ENCODE results near the gene FBXO24. TPM values are rescaled to one million over a fixed set of nuclear protein-coding genes. Genes with fewer than 3 reads are reported as not detected.

The FBXO24 gene
- total and polyA plus RNA-seq, 2 of the 8 experiments (the other 6 are each of a cell fraction or from before 2014, with no cell fraction given) = 0.35 to 0.57 TPM

- FAIRE-seq (no peak), DNase-seq (ENCODE audit: low read depth in 1 of 2, low spot score in 2 of 2) (no peak)
- Histone ChIP-seq H3K9me3 (ENCODE audit: insufficient read depth in 2 of 2, low read depth in 1 of 2, low read length in 1 of 2) (no peaks in the 10 kb centered on the region), H3K9ac (replicated peaks in 1 of 4; ENCODE audit: extremely low read depth in 1 of 4, low read depth in 3 of 4, low read length in 3 of 4) (peak overlapping the region in 3 of 4 experiments; percentile 25 to 83 (median 64); a peak in 6 of 7 replicates), H4K20me1 (replicated peaks in 1 of 2; ENCODE audit: control insufficient read depth in 1 of 2, insufficient read depth in 2 of 2, low read length in 2 of 2) (peaks cover 2 to 11% of the 10 kb centered on the region in 2 experiments), H3K4me3 (ENCODE audit: extremely low read depth in 1 of 4, insufficient read depth in 2 of 4, low read depth in 3 of 4, low read length in 4 of 4) (peak overlapping the region; percentile 80 to 88 (median 80)), H2BK5ac (ENCODE audit: low read depth, low read length) (peak overlapping the region; percentile 96), H3K4me2 (ENCODE audit: insufficient read depth in 1 of 2, low read depth in 2 of 2, low read length in 2 of 2) (peak overlapping the region; percentile 75 to 92), H3K27me3 (replicated peaks in 1 of 4; ENCODE audit: control insufficient read depth in 3 of 4, extremely low read depth in 1 of 4, insufficient read depth in 3 of 4, low read length in 3 of 4) (peaks cover 0 to 2% (median 0%) of the 10 kb centered on the region in 4 experiments; a peak in 1 of 7 replicates), H4K91ac (replicated peaks; ENCODE audit: insufficient read length, low read length) (no peak overlapping the region), H4K5ac (ENCODE audit: insufficient read length, low read depth, low read length) (no peak overlapping the region), H4K8ac (ENCODE audit: extremely low read depth, insufficient read depth, low read length) (no peak overlapping the region), H2BK12ac (ENCODE audit: low read depth, low read length) (no peak overlapping the region; the same call in 1 of the 2 replicates), H3K79me2 (ENCODE audit: control insufficient read depth in 1 of 2, insufficient read depth in 2 of 2, low read length in 2 of 2) (peaks cover 0 to 11% of the 10 kb centered on the region in 2 experiments; a peak in 1 of 4 replicates), H3K4me1 (replicated peaks in 1 of 4; ENCODE audit: control insufficient read depth in 3 of 4, insufficient read depth in 4 of 4, low read length in 3 of 4) (peaks cover 0 to 31% (median 17%) of the 10 kb centered on the region in 4 experiments; a peak in 6 of 7 replicates), H3K4ac (replicated peaks; ENCODE audit: insufficient read length, low read depth, low read length) (no peak overlapping the region), H2AK5ac (ENCODE audit: low read depth, low read length) (0 out of 2 replicates have a peak overlapping the region, but pooled peaks have one; percentile 66), H2BK15ac (ENCODE audit: low read length) (peak overlapping the region; percentile 76; the same call in 1 of the 2 replicates), H3K14ac (ENCODE audit: insufficient read length) (no peak overlapping the region), H3K18ac (ENCODE audit: extremely low read depth, low read length) (peak overlapping the region; percentile 95), H3K27ac (ENCODE audit: low read depth, low read length) (peak overlapping the region; percentile 86), H3K56ac (replicated peaks; ENCODE audit: insufficient read length, low read depth, low read length) (no peak overlapping the region), H3K36me3 (ENCODE audit: control insufficient read depth in 2 of 4, insufficient read depth in 4 of 4, low read length in 3 of 4) (peaks cover 12 to 22% (median 17%) of the 10 kb centered on the region in 4 experiments), H3K79me1 (ENCODE audit: low read depth, low read length) (peaks cover 5% of the 10 kb centered on the region), H2BK20ac (ENCODE audit: low read length) (no peak overlapping the region), H3K23me2 (ENCODE audit: low read depth, low read length) (peaks cover 17% of the 10 kb centered on the region), H2AFZ (ENCODE audit: low read length) (no peak overlapping the region), H2BK120ac (replicated peaks; ENCODE audit: low read depth, low read length) (no peak overlapping the region), H3K23ac (ENCODE audit: insufficient read length) (no peak overlapping the region)
- POLR2A ChIA-PET (ENCODE audit: partially characterized antibody) = interaction anchor here (0.9 to 10.0 kb wide), 31 partner anchors 7 to 267 kb away, joined by 3 to 172 read pairs (median 5); partner anchors contain the start of genes MEPCE, MOSPD3, PCOLCE and POP7
- CTCF ChIA-PET (ENCODE audit: partially characterized antibody) = interaction anchor here (0.8 to 11.4 kb wide), 26 partner anchors 7 to 587 kb away, joined by 3 to 171 read pairs (median 4); partner anchors contain the start of genes POP7, SAP25 and ZCWPW1
- 7% methylated on average over 18 of the region's 20 CpGs; no CpG with 5 or more reads in 1 of the 2 experiments for WGBS, 2 experiments (ENCODE audit: extremely low coverage in 1 of 2, insufficient coverage in 1 of 2, insufficient read length in 1 of 2, insufficient replicate concordance in 2 of 2, low coverage in 1 of 2, low lambda C conversion rate in 2 of 2, missing lambda C conversion rate in 1 of 2)
- no peak for TF ChIP-seq ASH2L (IDR thresholded peaks at IDR 0.05; ENCODE audit: low read length)
- no peak for TF ChIP-seq TBP (IDR thresholded peaks at IDR 0.05; ENCODE audit: low read depth, low read length)
- no peak for TF ChIP-seq EP300 (IDR thresholded peaks at IDR 0.05; ENCODE audit: borderline replicate concordance in 1 of 2, low read depth in 2 of 2, low read length in 2 of 2)
- TF ChIP-seq GABPA (IDR thresholded peaks at IDR 0.05; ENCODE audit: borderline replicate concordance, insufficient read depth, low read length) = no peak
- TF ChIP-seq TEAD4 (IDR thresholded peaks at IDR 0.05; ENCODE audit: low read depth, low read length) = peak; percentile 54; the same call in 1 of the 2 replicates
- no peak for TF ChIP-seq CBX8 (IDR thresholded peaks at IDR 0.05; ENCODE audit: borderline replicate concordance, low read depth, low read length)
- peak; percentile 41; the same call in 1 of the 2 replicates for TF ChIP-seq TAF1 (IDR thresholded peaks at IDR 0.05; ENCODE audit: low read depth, low read length)
- 0 out of 2 replicates have a peak, but pooled peaks have one; percentile 43 for TF ChIP-seq RBBP5 (IDR thresholded peaks at IDR 0.05; ENCODE audit: borderline replicate concordance, low read depth, low read length)
- TF ChIP-seq CREB1 (IDR thresholded peaks at IDR 0.05) = peak; percentile 91
- peak in 1 of 2 experiments; percentile 56; a peak in 1 of 4 replicates for TF ChIP-seq SIN3A (conservative IDR thresholded peaks at IDR 0.05 in 1 of 2, IDR thresholded peaks at IDR 0.05 in 1 of 2; ENCODE audit: low read depth in 1 of 2, low read length in 2 of 2)
- TF ChIP-seq CEBPB (IDR thresholded peaks at IDR 0.05; ENCODE audit: low read depth, low read length) = no peak
These were observed 1.2 kb upstream of the FBXO24 start for GRCh38 chr7:100584683-100585510.

Measured in H1 (cell line).